Mammary epithelial cell (primary cell): ENCODE results near the gene RSPO3.

Source experiments
- EZH2 ChIP-seq: IDR thresholded peaks from 2 replicates; pipeline ENCODE4 v1.6.1; 2012; ENCODE audit warnings: low read length, inconsistent platforms, borderline replicate concordance
- TF ChIP-seq, protein P1 (sequence below), 2 donors: IDR thresholded peaks in 1 of 2; conservative IDR thresholded peaks in 1 of 2; 2 replicates each; pipeline ENCODE4 v1.5.1; 2011 to 2012; ENCODE audit warnings: inconsistent platforms in 2 of 2, low read length in 2 of 2, mild to moderate bottlenecking in 2 of 2, control low read depth in 1 of 2, low read depth in 1 of 2; ENCODE audit not compliant: insufficient read depth in 1 of 2; ENCODE audit errors: extremely low read depth in 1 of 2

DNA sequence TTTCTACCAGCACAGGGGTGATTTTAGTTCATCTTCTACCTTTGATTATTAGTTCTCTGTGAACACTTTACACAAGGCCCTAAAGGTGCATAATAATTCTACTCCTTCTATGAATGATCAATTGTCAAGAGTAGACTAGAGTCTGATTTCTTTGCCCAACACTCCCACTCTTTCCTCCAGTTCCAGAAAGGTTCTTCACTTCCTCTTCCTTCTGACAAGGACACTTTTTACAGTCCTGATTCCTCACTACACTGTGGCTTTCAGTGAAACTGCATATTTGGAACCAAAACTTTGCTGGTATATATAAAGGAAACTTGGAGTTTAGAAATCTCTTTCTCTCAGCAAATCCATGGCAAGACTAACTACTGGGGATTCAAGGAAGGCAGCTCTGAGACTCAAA lies 10.6 kb upstream of the RSPO3 start:
- TF ChIP-seq, protein P1, sequence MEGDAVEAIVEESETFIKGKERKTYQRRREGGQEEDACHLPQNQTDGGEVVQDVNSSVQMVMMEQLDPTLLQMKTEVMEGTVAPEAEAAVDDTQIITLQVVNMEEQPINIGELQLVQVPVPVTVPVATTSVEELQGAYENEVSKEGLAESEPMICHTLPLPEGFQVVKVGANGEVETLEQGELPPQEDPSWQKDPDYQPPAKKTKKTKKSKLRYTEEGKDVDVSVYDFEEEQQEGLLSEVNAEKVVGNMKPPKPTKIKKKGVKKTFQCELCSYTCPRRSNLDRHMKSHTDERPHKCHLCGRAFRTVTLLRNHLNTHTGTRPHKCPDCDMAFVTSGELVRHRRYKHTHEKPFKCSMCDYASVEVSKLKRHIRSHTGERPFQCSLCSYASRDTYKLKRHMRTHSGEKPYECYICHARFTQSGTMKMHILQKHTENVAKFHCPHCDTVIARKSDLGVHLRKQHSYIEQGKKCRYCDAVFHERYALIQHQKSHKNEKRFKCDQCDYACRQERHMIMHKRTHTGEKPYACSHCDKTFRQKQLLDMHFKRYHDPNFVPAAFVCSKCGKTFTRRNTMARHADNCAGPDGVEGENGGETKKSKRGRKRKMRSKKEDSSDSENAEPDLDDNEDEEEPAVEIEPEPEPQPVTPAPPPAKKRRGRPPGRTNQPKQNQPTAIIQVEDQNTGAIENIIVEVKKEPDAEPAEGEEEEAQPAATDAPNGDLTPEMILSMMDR (conservative IDR thresholded peaks at IDR 0.05 in 1 of 2, IDR thresholded peaks at IDR 0.05 in 1 of 2; ENCODE audit: extremely low read depth in 1 of 2, insufficient read depth in 1 of 2, low read depth in 1 of 2, low read length in 2 of 2): no peak
- no peak for TF ChIP-seq EZH2
